Type B pancreatic cell (in vitro differentiated cells): ENCODE measurements around the gene ATP11C. TPM values are rescaled to one million over a fixed set of nuclear protein-coding genes. Genes with fewer than 3 reads are reported as not detected.
A peak's percentile ranks its signal among the peaks of the same experiment; 100 is the strongest.

Experiments
- DNase-seq: peaks from one replicate; pipeline ENCODE4 v3.0.0; 2021; ENCODE audit warnings: mixed read lengths; ENCODE audit not compliant: unreplicated experiment; ENCODE audit errors: extremely low spot score
- H3K27ac Mint-ChIP-seq: 2 replicates; pipeline ENCODE4 v1.8.0; 2021; ENCODE audit warnings: mild to moderate bottlenecking, mixed read lengths
- H3K27me3 Mint-ChIP-seq: 2 replicates; pipeline ENCODE4 v1.8.0; 2021; ENCODE audit warnings: mixed read lengths
- H3K36me3 Mint-ChIP-seq: 2 replicates; pipeline ENCODE4 v1.8.0; 2021; ENCODE audit warnings: mixed read lengths
- H3K4me1 Mint-ChIP-seq: one replicate; pipeline ENCODE4 v1.8.0; 2021; ENCODE audit warnings: mixed read lengths; ENCODE audit not compliant: unreplicated experiment
- H3K4me3 Mint-ChIP-seq: 2 replicates; pipeline ENCODE4 v1.8.0; 2021; ENCODE audit warnings: mild to moderate bottlenecking, mixed read lengths
- H3K9me3 Mint-ChIP-seq: 2 replicates; pipeline ENCODE4 v1.8.0; 2021; ENCODE audit warnings: mixed read lengths
- total RNA-seq: library from RNA; stranded (reverse); gene quantifications from 2 replicates; pipeline ENCODE4 v1.2.1, GENCODE V29; 2021; ENCODE audit warnings: low replicate concordance
- TF ChIP-seq, protein P1 (sequence below): fragments of 200-600 bp; sonication (generic); conservative IDR thresholded peaks from 2 replicates; pipeline ENCODE4 v1.5.0; 2021; ENCODE audit warnings: antibody characterized with exemption, mild to moderate bottlenecking

ATP11C gene
- total RNA-seq, 1 donor from 2014 or later: 18.9 TPM

DNA sequence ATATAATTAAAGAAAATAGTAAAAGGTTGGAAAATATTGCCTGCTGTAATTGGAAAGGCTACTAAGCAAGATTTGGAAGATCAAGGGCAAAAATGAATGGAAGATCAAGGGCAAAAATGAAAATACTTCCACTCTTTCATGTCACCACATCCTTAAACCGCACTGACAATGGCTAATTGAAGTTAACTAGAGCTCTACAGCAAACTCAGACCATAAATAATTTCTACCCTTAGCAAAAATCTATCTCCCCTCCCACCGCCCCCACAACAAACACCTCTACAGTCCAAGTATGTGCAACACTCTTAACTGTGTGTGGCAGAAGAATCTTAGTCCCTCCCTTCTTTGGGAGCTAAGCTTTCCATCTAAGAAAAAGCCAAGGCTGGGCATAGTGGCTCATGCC lies 27.1 kb downstream of the ATP11C start:
- no peaks in the 10 kb centered on the region for H3K4me1 Mint-ChIP-seq

DNA sequence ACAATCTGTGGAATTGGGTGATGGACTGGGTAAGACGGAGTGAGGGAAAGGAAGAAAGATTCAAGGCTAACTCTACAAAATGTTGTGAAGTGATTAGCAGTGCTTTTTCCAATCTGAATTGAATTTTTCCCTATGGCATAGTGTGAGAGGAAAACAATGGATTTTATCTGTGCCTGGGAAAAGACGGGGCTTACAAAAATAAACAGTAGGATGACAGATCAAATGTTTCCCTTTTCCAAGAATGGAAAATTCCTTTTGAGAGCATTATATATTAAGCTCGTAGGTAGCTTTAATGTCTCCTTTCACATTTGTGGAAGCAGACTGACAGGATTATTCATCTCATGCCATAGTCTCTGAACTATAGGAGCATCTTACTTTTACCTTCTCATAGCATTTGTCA lies 27.8 kb downstream of the ATP11C start:
- H3K36me3 Mint-ChIP-seq: peaks cover 6% of the 10 kb centered on the region
- H3K4me3 Mint-ChIP-seq: no peak overlapping the region
- DNase-seq: no peak
- H3K4me1 Mint-ChIP-seq: no peaks in the 10 kb centered on the region
- TF ChIP-seq, protein P1, sequence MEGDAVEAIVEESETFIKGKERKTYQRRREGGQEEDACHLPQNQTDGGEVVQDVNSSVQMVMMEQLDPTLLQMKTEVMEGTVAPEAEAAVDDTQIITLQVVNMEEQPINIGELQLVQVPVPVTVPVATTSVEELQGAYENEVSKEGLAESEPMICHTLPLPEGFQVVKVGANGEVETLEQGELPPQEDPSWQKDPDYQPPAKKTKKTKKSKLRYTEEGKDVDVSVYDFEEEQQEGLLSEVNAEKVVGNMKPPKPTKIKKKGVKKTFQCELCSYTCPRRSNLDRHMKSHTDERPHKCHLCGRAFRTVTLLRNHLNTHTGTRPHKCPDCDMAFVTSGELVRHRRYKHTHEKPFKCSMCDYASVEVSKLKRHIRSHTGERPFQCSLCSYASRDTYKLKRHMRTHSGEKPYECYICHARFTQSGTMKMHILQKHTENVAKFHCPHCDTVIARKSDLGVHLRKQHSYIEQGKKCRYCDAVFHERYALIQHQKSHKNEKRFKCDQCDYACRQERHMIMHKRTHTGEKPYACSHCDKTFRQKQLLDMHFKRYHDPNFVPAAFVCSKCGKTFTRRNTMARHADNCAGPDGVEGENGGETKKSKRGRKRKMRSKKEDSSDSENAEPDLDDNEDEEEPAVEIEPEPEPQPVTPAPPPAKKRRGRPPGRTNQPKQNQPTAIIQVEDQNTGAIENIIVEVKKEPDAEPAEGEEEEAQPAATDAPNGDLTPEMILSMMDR: no peak
- H3K27ac Mint-ChIP-seq: no peak overlapping the region
- no peaks in the 10 kb centered on the region for H3K27me3 Mint-ChIP-seq
- no peaks in the 10 kb centered on the region for H3K9me3 Mint-ChIP-seq

More for the DNA sequence above, 27.1 kb downstream of the ATP11C start:
- no peak overlapping the region for H3K4me3 Mint-ChIP-seq
- H3K27me3 Mint-ChIP-seq: no peaks in the 10 kb centered on the region
- no peak for DNase-seq
- H3K27ac Mint-ChIP-seq: no peak overlapping the region
- peaks cover 6% of the 10 kb centered on the region for H3K36me3 Mint-ChIP-seq
- H3K9me3 Mint-ChIP-seq: no peaks in the 10 kb centered on the region
- TF ChIP-seq, protein P1: no peak

DNA sequence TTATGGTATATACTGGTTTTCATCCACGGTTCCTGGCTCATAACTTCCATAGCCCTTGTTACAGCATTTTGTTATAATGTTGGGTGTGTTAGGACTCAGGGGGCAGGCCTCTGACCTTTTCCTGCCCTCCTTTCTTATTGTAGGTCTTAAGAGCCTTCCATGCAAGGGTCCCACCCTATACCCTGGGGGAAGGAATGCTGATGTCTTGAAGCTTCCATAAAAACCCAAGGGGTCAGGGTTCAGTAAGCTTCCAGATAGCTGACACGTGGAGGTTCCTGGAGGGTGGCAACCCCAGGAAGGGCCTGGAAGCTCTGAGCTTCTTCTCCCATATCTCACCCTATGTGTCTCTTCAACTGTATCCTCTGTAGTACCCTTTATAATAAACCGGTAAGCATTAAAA lies 29.6 kb downstream of the ATP11C start:
- H3K36me3 Mint-ChIP-seq: peaks cover 3% of the 10 kb centered on the region
- no peak overlapping the region for H3K27ac Mint-ChIP-seq
- no peaks in the 10 kb centered on the region for H3K27me3 Mint-ChIP-seq
- TF ChIP-seq, protein P1: no peak
- H3K9me3 Mint-ChIP-seq: no peaks in the 10 kb centered on the region
- no peaks in the 10 kb centered on the region for H3K4me1 Mint-ChIP-seq
- H3K4me3 Mint-ChIP-seq: no peak overlapping the region
- no peak for DNase-seq

DNA sequence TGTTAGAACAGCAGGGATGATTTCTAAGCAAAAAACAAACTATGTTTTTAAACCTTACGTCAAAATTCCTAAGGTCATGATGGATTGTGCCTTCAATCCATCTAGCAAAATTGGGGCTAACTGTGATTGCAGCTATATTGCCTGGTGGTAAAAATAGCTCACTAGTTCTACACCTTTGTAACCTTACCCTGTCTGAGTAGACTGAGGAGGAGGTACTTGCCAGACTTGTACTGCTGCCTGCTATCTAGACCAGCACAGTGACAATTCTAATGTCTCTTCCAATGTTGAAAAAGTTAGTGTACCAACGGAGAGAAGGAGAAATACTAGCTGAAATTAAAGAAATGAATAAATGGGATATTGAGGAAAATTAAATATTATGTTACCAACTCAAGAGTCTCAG lies 30.3 kb downstream of the ATP11C start:
- TF ChIP-seq, protein P1: no peak
- H3K27me3 Mint-ChIP-seq: no peaks in the 10 kb centered on the region
- H3K9me3 Mint-ChIP-seq: no peaks in the 10 kb centered on the region
- H3K36me3 Mint-ChIP-seq: no peaks in the 10 kb centered on the region
- DNase-seq: no peak
- no peak overlapping the region for H3K4me3 Mint-ChIP-seq
- H3K27ac Mint-ChIP-seq: peak overlapping the region; percentile 37
- no peaks in the 10 kb centered on the region for H3K4me1 Mint-ChIP-seq

DNA sequence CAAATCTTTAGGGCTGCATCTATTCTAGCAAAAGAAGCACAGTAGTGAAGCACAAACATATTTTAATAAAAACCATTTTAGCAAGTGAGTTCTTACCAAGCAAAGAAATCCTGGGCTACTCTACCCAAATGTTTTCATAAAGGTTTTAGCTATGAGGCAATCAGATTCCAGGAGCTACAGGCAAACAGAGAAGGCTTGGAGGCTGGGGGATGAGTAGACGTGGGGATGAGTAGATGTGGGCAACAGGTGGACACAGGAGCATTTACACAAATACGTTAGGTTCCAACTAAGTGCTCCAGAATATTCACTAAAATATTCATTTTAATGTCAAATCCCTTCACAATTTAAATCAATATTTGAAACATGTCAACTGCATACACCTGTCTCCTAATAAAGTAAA lies 34.5 kb downstream of the ATP11C start:
- H3K9me3 Mint-ChIP-seq: peaks cover 5% of the 10 kb centered on the region
- TF ChIP-seq, protein P1: no peak
- H3K36me3 Mint-ChIP-seq: no peaks in the 10 kb centered on the region
- no peaks in the 10 kb centered on the region for H3K4me1 Mint-ChIP-seq
- H3K4me3 Mint-ChIP-seq: no peak overlapping the region
- H3K27me3 Mint-ChIP-seq: no peaks in the 10 kb centered on the region
- DNase-seq: no peak
- no peak overlapping the region for H3K27ac Mint-ChIP-seq

DNA sequence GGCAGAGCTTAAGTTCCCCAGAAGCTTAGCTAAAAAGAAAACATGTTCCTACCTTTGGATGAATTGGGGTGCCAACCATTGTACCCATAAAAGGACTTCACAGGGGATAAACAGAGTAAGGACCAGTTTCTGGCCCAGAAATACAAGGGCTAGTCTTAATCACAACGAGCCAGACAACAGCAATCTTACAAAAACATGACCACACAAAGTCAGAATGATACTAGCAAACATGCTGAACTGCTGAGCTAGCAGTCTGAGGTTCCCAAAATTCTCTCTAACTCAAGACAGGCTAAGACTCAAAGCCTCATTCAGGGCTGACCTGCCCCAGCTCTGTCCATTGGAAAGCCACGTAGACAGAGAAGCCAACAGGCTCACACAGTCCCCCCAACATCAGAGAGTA lies 40.3 kb downstream of the ATP11C start:
- TF ChIP-seq, protein P1: no peak
- peaks cover 10% of the 10 kb centered on the region for H3K9me3 Mint-ChIP-seq
- H3K27ac Mint-ChIP-seq: no peak overlapping the region

More for the DNA sequence above, 40.3 kb downstream of the ATP11C start:
- Mint-ChIP-seq H3K4me1 (peaks cover 5% of the 10 kb centered on the region), H3K27me3 (no peaks in the 10 kb centered on the region), H3K36me3 (peaks cover 3% of the 10 kb centered on the region), H3K4me3 (no peak overlapping the region)
- no peak for DNase-seq
